Measurements from ENCODE around the gene UST.
A peak's percentile ranks its signal among the peaks of the same experiment; 100 is the strongest.
"Not testable (repeated sequence)": the region's sequence is repeated elsewhere in the genome, so short reads cannot be mapped to it uniquely, and the experiment has no call there.

UST gene

DNA sequence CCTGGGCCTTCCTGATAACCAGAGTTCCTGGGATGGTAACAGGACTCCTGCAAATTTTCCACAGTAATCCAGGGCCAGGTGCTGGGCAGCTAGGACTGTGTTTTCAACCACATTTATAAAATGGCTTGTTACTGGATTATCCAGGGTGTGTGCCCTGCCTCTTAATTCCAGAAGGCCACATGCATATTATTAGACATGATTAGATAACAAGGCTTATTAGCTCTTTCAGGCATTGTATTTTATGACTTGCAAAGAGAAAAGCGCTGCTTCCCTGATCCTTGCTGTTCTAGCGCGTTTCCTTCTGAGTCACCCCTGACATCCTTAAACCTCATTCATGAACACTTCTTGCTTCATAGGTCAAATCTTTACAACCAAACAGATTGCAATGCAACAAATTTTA lies 208.6 kb downstream of the UST start:
- DNase-seq = no peak

GRCh38 chr6:148956163-148956562 lies 209.3 kb downstream of the UST start:
- not testable (repeated sequence) for DNase-seq

GRCh38 chr6:148957752-148958151 lies 210.9 kb downstream of the UST start:
- no peak for DNase-seq

- DNase-seq = no peak
Measured at GRCh38 chr6:148959008-148959407, 212.2 kb downstream of the UST start.

- DNase-seq = no peak
Measured at GRCh38 chr6:148959501-148959900, 212.7 kb downstream of the UST start.

DNA sequence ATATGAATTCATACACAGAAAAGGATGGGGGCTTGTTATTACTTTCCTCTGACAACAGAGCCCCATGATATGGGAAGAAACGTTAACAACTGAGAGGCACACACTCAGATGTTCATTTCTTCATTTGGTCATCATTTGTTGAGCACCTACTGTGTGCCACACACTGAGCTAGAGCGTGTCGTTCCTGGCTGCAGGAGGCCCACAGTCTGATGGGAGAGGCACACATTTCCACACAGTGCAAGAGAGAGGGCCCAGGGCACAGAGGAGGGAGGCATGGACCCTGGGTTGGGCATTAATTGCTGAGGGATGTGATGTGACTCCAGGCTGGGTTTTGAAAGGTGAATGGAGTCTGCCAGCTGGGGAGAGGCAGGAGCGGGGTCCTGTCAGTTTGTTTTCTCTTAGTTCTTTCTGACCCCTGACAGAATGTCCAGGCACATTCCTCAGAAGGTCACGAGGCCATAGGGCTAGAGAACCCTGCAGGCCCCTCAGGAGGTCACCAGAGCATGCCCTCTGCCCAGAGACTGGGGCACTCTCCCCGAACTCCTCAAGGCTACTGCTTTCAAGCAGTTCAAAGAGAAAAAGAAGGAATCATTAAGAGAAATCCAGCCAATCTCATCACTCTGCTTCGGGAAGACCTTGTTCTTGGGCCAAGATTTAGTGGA lies 216.2 kb downstream of the UST start:
- no peak for DNase-seq

DNA sequence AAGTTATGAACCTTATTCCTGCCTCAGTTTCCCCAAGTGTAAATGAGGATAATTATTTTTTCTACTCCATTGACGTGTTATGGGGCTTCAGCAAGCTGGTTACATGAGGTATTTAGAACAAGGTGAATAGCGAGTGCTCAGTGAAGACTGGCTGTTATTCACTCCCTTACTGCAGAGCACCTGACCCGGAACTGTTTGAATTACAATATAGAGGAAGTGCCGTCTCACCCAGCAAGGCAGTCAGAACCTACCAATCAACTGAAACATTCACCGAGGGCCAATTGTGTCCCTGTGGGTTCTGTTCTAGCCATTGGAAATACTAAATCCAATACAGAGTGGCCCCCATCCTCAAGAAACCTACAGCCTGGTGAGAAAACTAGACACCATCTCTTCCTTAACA lies 216.9 kb downstream of the UST start:
- DNase-seq = no peak

DNA sequence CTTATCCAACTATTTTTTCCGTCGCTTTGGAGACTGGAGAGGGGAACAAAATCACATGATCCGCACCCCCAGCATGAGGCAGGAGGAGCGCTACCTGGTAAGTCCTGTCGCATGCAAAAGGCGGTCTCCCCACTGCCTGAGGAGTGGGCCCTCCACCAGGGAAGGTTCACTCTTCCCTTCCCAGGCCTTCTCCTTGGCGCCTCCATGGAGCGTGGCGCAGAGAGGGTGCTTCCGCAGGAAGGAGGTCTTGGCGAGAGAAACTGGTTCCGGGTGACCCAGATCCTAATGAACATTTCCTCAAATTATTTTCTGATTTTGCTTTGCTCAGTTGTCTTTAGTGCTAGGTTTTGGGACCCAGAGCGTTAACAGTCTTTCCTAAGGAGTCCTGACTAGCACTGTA lies 217.6 kb downstream of the UST start:
- no peak for DNase-seq

GRCh38 chr6:148965287-148965686 lies 218.5 kb downstream of the UST start:
- no peak for DNase-seq

DNA sequence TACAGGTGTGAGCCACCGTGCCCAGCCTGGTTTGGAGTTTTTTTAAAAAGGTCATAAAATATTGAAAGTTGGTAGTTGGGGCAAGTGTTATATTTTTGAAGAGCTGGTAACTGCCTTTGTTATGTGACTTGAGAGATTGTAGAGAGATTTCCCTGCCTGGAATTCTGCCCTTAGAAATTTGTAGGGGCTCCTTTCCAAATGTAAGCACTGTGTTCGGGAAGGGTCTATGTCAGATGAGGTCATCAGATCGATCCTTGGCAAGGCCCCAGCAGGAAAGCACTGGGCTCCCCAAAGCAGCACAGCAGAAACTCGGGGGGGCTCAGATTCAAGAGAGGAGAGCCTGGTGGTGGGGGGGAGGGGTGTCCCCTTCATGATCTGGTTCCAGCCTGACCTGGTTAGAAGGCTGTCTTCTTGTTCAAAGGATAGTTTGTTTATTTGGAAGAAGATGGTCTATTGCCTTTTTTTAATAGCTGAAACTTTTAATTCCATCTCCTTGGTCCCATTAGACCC lies 220.2 kb downstream of the UST start:
- no peak for DNase-seq

DNA sequence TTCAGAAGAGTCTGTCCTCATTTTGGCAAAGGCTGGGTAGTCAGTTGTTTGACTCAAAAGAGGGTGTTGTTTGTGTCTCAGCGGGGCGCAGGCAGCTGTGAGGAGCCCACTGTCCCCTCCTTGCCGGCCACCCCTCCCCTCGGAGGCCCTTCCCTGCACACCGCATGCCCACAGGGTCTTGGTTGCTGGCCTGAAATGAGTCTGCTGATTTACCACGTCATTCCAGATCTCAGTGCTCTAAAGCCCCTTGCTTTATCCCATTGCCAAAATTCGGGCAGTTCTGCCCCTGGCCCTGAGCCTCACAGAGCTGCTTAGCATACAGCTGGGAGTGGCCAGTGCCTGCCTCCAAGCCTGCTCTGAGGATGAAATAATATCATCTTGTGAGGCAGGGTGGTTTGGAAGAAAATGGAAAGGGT lies 220.7 kb downstream of the UST start:
- DNase-seq = no peak

DNA sequence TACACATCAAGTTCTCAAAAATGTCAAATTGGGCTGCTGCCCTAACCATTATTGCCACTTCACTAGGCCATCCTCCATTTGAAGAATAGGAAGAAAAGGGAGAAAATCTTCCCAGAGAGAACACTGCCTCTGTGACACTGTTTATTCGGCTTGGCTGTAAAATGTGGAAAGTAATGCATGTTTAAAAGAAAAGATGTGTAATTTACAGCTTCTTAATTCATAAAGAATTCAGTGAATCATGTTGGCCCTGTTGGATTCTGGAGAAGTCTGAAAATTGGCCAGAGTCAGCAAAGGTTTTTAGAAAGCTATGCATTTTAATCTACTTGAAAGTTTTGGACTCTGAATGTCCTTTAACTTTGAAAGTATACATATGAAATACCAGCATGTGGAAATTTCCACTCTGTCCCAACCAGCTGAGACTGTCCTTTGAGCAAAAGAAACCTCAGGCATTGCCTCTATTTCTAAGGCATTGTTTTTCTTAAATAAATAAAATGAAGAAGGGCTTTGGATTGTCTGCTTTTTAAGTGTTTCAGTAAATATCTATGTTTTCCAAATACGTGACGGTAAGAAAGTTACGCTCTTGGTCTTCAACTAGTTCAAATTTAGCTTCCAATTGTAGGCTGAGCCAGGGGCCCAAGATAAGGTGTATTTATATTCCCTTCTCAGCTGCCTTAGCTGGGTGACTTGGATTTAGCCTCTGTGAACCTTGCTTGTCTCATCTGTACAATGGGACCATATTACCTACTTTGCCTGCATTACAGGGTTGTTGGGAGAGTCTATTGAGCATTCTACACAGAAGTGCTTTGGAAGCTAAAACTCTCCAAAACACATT lies 222.2 kb downstream of the UST start:
- DNase-seq = no peak

DNA sequence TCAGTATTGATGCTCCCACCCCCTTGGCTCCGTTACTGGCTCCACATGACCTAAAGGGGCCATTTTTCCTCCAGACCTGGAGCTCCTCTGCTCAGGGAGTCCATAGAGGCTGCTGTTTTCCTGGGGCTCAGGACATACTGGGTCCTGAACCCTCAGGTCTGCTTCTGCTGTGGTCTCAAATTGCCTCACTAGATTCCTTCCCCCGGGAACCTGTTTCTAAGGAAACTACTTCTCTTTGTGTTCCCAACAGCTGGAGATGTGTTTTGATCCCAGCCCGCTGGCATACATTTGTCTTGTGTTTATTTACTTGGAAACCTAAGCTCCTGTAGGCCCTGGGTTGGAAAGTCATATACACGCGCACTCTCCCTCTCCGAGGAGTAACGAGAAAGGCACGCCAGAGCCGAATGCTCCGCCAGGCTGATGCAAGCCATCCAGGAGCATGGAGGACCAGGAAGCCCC lies 222.8 kb downstream of the UST start:
- no peak for DNase-seq

GRCh38 chr6:148971031-148971927 lies 224.4 kb downstream of the UST start:
- no peak for DNase-seq

DNA sequence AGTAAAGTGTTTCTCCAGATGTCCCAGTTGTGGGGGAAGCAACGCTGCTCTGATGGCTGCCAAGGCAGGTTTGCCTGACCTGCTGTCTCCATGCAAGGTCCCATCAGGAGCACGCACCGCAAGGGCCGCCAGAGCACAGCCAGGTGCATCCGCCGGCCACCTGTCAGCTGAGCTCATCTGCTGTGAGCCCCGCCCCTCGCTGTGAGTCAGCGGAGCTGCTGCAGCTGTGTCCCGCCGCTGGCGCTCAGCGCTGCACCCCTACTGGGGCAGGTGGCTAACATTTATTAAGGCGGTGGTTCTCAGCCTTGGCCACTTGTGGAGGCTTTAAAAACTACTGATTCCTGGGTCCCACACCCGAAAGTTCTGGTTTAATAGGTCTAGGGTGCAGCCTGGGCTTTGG lies 225.7 kb downstream of the UST start:
- DNase-seq = peak; percentile 17

- no peak for DNase-seq
Measured at GRCh38 chr6:148973538-148974208, 226.8 kb downstream of the UST start.

DNA sequence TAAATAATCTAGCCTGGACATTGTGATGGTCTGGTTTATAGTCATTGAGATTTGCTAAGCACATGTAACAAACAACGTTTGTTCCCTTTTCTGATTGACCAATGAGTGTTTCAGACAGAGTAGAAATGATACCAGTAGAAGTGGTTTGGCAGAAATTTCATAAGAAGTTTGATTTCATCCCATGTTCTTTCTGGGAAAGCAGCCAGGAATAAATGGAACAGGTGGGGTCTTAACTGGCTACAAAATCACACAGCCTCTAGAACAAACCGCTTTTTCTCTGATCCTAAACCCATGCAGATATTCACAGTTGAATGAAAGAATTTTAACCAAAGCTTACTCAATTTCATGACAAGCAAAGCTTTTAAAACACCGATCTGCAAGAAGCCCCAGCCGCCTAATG lies 227.5 kb downstream of the UST start:
- no peak for DNase-seq

GRCh38 chr6:148978298-148978697 lies 231.5 kb downstream of the UST start:
- not testable (repeated sequence) for DNase-seq

DNA sequence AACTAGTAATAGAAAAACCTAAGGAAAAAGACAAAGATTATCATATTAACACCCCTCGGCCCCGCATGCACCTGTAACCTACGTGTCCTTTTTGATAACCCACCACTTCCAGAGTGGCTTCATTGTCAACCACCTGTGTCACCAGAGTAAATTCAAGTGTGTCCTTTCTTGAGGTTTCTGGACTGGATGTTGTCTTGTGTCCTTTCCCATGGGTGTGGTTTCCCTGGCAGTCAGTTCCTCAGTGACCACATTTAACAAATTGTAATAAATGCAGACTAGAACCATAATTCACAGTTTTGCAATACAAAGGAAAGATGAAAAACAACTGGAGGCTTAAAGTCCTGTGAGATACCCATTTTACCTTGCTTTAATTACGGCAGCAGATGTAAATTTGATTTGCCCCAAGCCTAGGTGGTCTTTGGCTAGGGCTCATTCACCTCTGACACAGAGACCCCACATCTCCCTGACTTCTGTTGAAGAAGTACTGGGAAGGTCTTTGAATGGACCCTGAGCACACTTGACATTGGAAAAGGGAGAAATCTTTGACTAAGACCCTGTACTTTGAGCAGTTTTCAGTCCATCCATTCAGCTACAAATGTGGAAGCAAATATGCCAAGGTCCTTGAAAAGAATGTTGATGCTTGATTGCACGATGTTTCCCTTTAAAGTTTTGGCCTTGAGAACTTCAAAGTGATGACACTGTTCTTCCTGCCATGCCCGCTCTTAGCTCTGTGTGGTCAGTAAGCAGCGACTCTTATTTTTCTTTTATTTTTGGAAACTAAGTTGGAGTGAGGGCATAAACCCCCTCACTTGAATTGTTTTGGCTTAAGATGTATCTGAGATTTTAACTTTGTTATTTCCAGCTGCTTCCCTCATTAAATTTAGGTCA lies 232.4 kb downstream of the UST start:
- DNase-seq = no peak

DNA sequence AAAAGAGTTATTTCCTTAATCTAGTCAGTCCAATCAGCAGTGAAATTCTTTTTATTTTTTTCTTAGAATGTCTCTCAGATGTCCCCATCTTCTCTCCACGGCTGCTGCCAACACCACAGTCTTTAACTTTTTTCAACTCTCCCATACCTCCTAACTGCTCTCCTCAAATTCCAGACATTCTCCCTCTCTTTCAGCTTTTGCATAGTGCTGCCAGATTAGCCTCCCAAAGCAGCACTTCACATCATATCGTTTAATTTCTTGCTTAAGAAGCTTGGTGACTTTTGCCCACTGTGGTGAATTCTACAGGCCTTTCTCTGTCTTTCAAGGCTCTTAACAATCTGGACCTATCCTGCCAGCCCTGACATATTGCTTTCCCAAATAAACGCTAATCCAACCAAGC lies 233.4 kb downstream of the UST start:
- no peak for DNase-seq

GRCh38 chr6:148981515-148981914 lies 234.7 kb downstream of the UST start:
- DNase-seq = no peak
